Ovary (tissue), 9 donors: Measurements from ENCODE around the gene SKI. TPM values are rescaled to one million over a fixed set of nuclear protein-coding genes. Genes with fewer than 3 reads are reported as not detected.

Experiments used
- DNase-seq, 5 donors: peaks; one replicate each; pipeline ENCODE4 v3.0.0-alpha.2; 2019 to 2020
- H3K27ac ChIP-seq, 2 donors: fragments of 200-600 bp; one replicate each; pipeline versions ENCODE4 v1.5.1 to v1.8.0; 2019 to 2022
- H3K27me3 ChIP-seq: fragments of 200-600 bp; one replicate; pipeline ENCODE4 v1.8.0; 2022
- H3K36me3 ChIP-seq: fragments of 200-600 bp; sonication (generic); one replicate; pipeline ENCODE4 v1.5.1; 2019
- H3K4me1 ChIP-seq: one replicate; pipeline ENCODE4 v1.8.1; 2013; ENCODE audit warnings: mild to moderate bottlenecking, moderate library complexity; ENCODE audit not compliant: insufficient read depth
- H3K4me3 ChIP-seq: fragments of 200-600 bp; sonication (generic); one replicate; pipeline ENCODE4 v1.5.1; 2017
- H3K9me3 ChIP-seq, 2 donors: fragments of 200-600 bp in 1 of 2; sonication (generic) in 1 of 2; one replicate each; pipeline versions ENCODE4 v1.5.1 to v1.8.1; 2013 to 2019; ENCODE audit warnings: mild to moderate bottlenecking in 1 of 2, moderate library complexity in 1 of 2
- CTCF ChIP-seq, 3 donors: fragments of 450-650 bp in 2 of 3; fragments of 200-600 bp in 1 of 3; IDR thresholded peaks; one replicate each; pipeline versions ENCODE4 v1.5.1 to v1.8.0; 2016 to 2022; ENCODE audit warnings: antibody characterized with exemption in 3 of 3, mild to moderate bottlenecking in 1 of 3
- EP300 ChIP-seq: sonication (generic); formaldehyde crosslinking; IDR thresholded peaks from one replicate; pipeline ENCODE4 v1.6.1; 2017; ENCODE audit warnings: antibody characterized with exemption
- POLR2A ChIP-seq: fragments of 450-650 bp; IDR thresholded peaks from one replicate; pipeline ENCODE4 v1.6.1; 2017; ENCODE audit warnings: antibody characterized with exemption, mild to moderate bottlenecking, moderate library complexity
- WGBS, 3 donors: extraction: QIAGEN DNeasy Blood & Tissue Kit in 1 of 3; methylation state at CpG; one replicate each; pipeline versions ENCODE4 v1.1.5 to v1.1.7; 2013 to 2017; 5-methylcytosine and 5-hydroxymethylcytosine counted together
- intact Hi-C, 4 donors: fragments of 100-400 bp; cut with DNase I; formaldehyde crosslinking; loops; one replicate each; pipeline versions ENCODE4 v1.11.0 to v1.15.1; 2022 to 2023
- polyA plus RNA-seq, 2 donors: library from polyadenylated mRNA; stranded (reverse); fragments of 200-250 nt in 1 of 2; fragments of 350-450 nt in 1 of 2; fragmentation: Illumina TruSeq in 1 of 2; extraction: RNeasy Lipid Tissue Mini Kit (QIAGEN cat#74804) in 1 of 2; gene quantifications; one replicate each; pipeline ENCODE4 v1.2.3, GENCODE V29; 2013 to 2014
- total RNA-seq, 7 donors: library from RNA; depleted of rRNA in 2 of 7; stranded (reverse); fragments of >200 nt in 2 of 7; fragmentation: NEBNext Ultra II Directional in 3 of 7; extraction: Animal tissue kit (Norgen Biotek cat#: 25700) in 3 of 7; gene quantifications; one replicate each; pipeline versions ENCODE4 v1.1.0 to v1.2.4, GENCODE V29; 2016 to 2023
- donor health status: DM: no; HTN: no; CAD: no; lungs with moderate emphysema.
- donor health status: DM: no; HTN: no; CAD: no.
- donor health status: Bipolar disorder and iron deficiency.
- donor health status: DM: yes; HTN: yes; CAD: no.
- donor health status: DM: no; HTN: no; CAD: no.
- donor health status: DM: yes; HTN: yes; CAD: no.

SKI gene
- total and polyA plus RNA-seq, 9 donors, result 27.8 to 109 (median 79.1) TPM

- no peak overlapping the region for H3K4me3 ChIP-seq
- 81 to 88% (median 82%) methylated on average over 7 of the region's 7 CpGs for WGBS, 3 donors
- peak in 1 of 5 donors; percentile 23 for DNase-seq
- H3K27me3 ChIP-seq, result no peaks in the 10 kb centered on the region
- intact Hi-C loops, result no loop called here
- no peak overlapping the region for H3K27ac ChIP-seq
- H3K4me1 ChIP-seq, result peaks cover 3% of the 10 kb centered on the region
- no peaks in the 10 kb centered on the region for H3K9me3 ChIP-seq
- no peaks in the 10 kb centered on the region for H3K36me3 ChIP-seq
- TF ChIP-seq POLR2A (no peak), CTCF (IDR thresholded peaks at IDR 0.05) (no peak), EP300 (no peak)
Observed at GRCh38 chr1:2224170-2224584, 3.9 kb upstream of the SKI start.

- WGBS, 3 donors, result 68 to 78% (median 74%) methylated on average over 18 of the region's 18 CpGs
- Histone ChIP-seq H3K4me3 (no peak overlapping the region), H3K36me3 (no peaks in the 10 kb centered on the region), H3K27ac (no peak overlapping the region), H3K27me3 (no peaks in the 10 kb centered on the region), H3K4me1 (peaks cover 3% of the 10 kb centered on the region), H3K9me3 (no peaks in the 10 kb centered on the region)
- intact Hi-C loops, result no loop called here
- TF ChIP-seq POLR2A (no peak), EP300 (no peak), CTCF (IDR thresholded peaks at IDR 0.05) (no peak)
- peak in 2 of 5 donors; percentile 24 to 39 for DNase-seq
Observed at GRCh38 chr1:2224631-2225428, 3.3 kb upstream of the SKI start.

DNA sequence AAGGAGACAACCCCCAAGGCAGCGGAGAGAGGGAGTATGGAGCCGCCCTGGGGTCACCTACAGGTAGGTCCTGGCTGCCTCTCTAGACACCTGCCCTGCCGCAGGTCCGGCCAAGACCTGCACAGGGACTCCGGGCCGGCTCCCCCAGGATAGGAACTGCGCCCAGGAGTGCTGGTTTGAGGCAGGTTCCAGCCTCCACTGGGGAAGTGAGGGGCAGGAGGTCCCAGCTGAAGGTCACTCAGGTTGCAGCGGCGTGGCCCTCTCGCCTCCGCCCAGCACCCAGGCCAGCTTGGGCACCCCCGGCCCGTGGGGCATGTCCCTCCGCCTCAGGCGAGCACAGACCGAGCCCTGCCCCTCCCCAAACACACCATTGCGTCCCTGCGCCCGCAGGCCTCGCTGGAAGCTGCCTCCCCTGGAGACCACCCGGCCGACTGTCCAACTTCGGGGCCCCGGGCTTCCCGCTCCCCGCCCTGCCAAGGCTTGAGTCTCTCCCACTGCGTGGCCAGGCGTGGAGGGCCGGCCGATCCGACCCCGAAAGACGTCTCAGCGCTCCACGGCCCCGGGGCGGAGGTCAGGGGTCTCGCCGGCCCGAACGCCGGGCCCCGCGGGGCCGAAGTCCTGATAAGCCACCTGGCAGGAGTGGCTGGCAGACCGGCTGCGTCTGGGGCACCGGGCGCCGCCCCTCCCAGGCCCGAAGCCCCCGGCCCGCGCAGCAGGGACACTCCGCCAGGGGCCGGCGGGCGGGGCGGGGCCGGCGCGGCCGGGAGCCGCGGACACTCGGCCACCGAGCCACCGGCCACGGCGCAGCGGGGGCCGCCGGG, 1.4 kb upstream of the SKI start:
- H3K9me3 ChIP-seq, result no peaks in the 10 kb centered on the region
- H3K4me1 ChIP-seq, result peaks cover 3% of the 10 kb centered on the region
- no peaks in the 10 kb centered on the region for H3K27me3 ChIP-seq
- no peaks in the 10 kb centered on the region for H3K36me3 ChIP-seq
- peak; percentile 46 to 70 (median 69) for DNase-seq
- intact Hi-C loops, result no loop called here
- H3K4me3 ChIP-seq, result peak overlapping the region; percentile 95
- WGBS, 3 donors, result 14 to 35% (median 17%) methylated on average over 28 to 73 of the region's 73 CpGs
- H3K27ac ChIP-seq, result peak overlapping the region; percentile 90 to 94
- TF ChIP-seq CTCF (IDR thresholded peaks at IDR 0.05) (no peak), POLR2A (peak; percentile 23), EP300 (no peak)

- TF ChIP-seq EP300 (no peak), CTCF (IDR thresholded peaks at IDR 0.05) (peak in 2 of 3 donors; percentile 53 to 68), POLR2A (peak; percentile 95)
- 0 to 1% (median 0%) methylated on average over 28 to 129 of the region's 129 CpGs for WGBS, 3 donors
- H3K9me3 ChIP-seq, result no peaks in the 10 kb centered on the region
- no peaks in the 10 kb centered on the region for H3K36me3 ChIP-seq
- H3K27me3 ChIP-seq, result no peaks in the 10 kb centered on the region
- peak overlapping the region; percentile 95 for H3K4me3 ChIP-seq
- intact Hi-C loops, result no loop called here
- DNase-seq, result peak; percentile 97 to 99 (median 98)
- H3K4me1 ChIP-seq, result peaks cover 6% of the 10 kb centered on the region
- peak overlapping the region; percentile 90 to 94 for H3K27ac ChIP-seq
Observed at GRCh38 chr1:2227346-2228156, 568 bp upstream of the SKI start.
